OCI-LY3 (cell line): Measurements from ENCODE around the gene NACC1.

ENCODE experiments used
- H2AFZ ChIP-seq: fragments of 200-600, 300-600 bp; shearing (Covaris generic); 2 replicates; pipeline ENCODE4 v1.6.0; 2014; ENCODE audit warnings: antibody characterized with exemption, low read depth, low read length
- H3K27ac ChIP-seq: fragments of 200-600, 300-600 bp; sonication (generic); 2 replicates; pipeline ENCODE4 v1.5.1; 2014; ENCODE audit warnings: mild to moderate bottlenecking, low read length, moderate library complexity, mixed read lengths
- H3K27me3 ChIP-seq: fragments of 200-600, 300-600 bp; sonication (generic); 2 replicates; pipeline ENCODE4 v1.6.1; 2014; ENCODE audit warnings: low read depth, low read length, mixed read lengths
- H3K36me3 ChIP-seq: fragments of 200-600, 300-600 bp; sonication (generic); replicated peaks from 2 replicates; pipeline ENCODE3; 2014; ENCODE audit warnings: low read depth, low read length, mixed read lengths
- H3K4me1 ChIP-seq: fragments of 300-600, 200-600 bp; sonication (generic); 2 replicates; pipeline ENCODE4 v1.6.1; 2014; ENCODE audit warnings: low read length, mixed read lengths
- H3K4me2 ChIP-seq: fragments of 200-600, 300-600 bp; sonication (generic); 2 replicates; pipeline ENCODE4 v1.6.1; 2014; ENCODE audit warnings: low read length, mixed read lengths
- H3K4me3 ChIP-seq: fragments of 300-600, 200-600 bp; sonication (generic); 2 replicates; pipeline ENCODE4 v1.5.1; 2014; ENCODE audit warnings: antibody characterized with exemption, mild to moderate bottlenecking, low read length, moderate library complexity
- H3K79me2 ChIP-seq: fragments of 300-600, 200-600 bp; shearing (Covaris generic); 2 replicates; pipeline ENCODE4 v1.6.1; 2014; ENCODE audit warnings: mild to moderate bottlenecking, low read length, mixed read lengths
- H3K9ac ChIP-seq: fragments of 300-600, 200-600 bp; shearing (Covaris generic); 2 replicates; pipeline ENCODE4 v1.6.0; 2014; ENCODE audit warnings: mild to moderate bottlenecking, low read length, moderate library complexity
- H3K9me3 ChIP-seq: fragments of 200-600, 300-600 bp; shearing (Covaris generic); 2 replicates; pipeline ENCODE4 v1.6.1; 2014; ENCODE audit warnings: low read length, mixed read lengths; ENCODE audit not compliant: insufficient read depth
- H4K20me1 ChIP-seq: fragments of 200-600, 300-600 bp; sonication (generic); 2 replicates; pipeline ENCODE4 v1.6.1; 2016; ENCODE audit warnings: low read length, mixed read lengths; ENCODE audit not compliant: insufficient read depth
- CTCF ChIP-seq: fragments of 200-600, 300-600 bp; sonication (generic); IDR thresholded peaks from 2 replicates; pipeline ENCODE4 v1.5.1; 2014; ENCODE audit warnings: antibody characterized with exemption, low read length, low read depth
- EZH2phosphoT487 ChIP-seq: fragments of 200-600 bp; shearing (Covaris generic); IDR thresholded peaks from 2 replicates; pipeline ENCODE4 v1.6.1; 2018; ENCODE audit warnings: antibody characterized with exemption, mixed run types, low read depth

The NACC1 gene

GRCh38 chr19:13117772-13118423 lies at the start of gene NACC1:
Gene NACC1, plus strand, starts transcription at chr19:13118264. Its CDS starts 16,944 bp downstream, at chr19:13135208.
- H3K36me3 ChIP-seq: peaks cover 7% of the 10 kb centered on the region

GRCh38 chr19:13069415-13070359 lies 48.4 kb upstream of the NACC1 start:
- Histone ChIP-seq H3K4me2 (no peak overlapping the region), H3K27ac (no peak overlapping the region), H3K27me3 (no peaks in the 10 kb centered on the region), H3K9ac (no peak overlapping the region), H3K79me2 (no peaks in the 10 kb centered on the region), H4K20me1 (no peaks in the 10 kb centered on the region), H3K4me3 (no peak overlapping the region), H3K4me1 (no peaks in the 10 kb centered on the region), H3K36me3 (no peaks in the 10 kb centered on the region), H2AFZ (no peak overlapping the region), H3K9me3 (no peaks in the 10 kb centered on the region)
- no peak for TF ChIP-seq CTCF
- TF ChIP-seq EZH2phosphoT487: no peak

More at GRCh38 chr19:13117772-13118423, at the start of gene NACC1:
- Histone ChIP-seq H4K20me1 (peaks cover 41% of the 10 kb centered on the region), H3K27me3 (no peaks in the 10 kb centered on the region), H3K79me2 (peaks cover 69% of the 10 kb centered on the region), H3K4me1 (peaks cover 16% of the 10 kb centered on the region), H3K4me3 (peak within 1 kb of the TSS; percentile 96), H3K27ac (peak within 1 kb of the TSS; percentile 80), H2AFZ (peak within 1 kb of the TSS; percentile 84), H3K4me2 (peak within 1 kb of the TSS; percentile 97), H3K9me3 (no peaks in the 10 kb centered on the region), H3K9ac (peak within 1 kb of the TSS; percentile 99)
- no peak for TF ChIP-seq CTCF
- TF ChIP-seq EZH2phosphoT487: no peak

GRCh38 chr19:13070425-13071140 lies 47.5 kb upstream of the NACC1 start:
- TF ChIP-seq EZH2phosphoT487: no peak
- TF ChIP-seq CTCF: no peak
- Histone ChIP-seq H3K4me3 (no peak overlapping the region), H3K9ac (no peak overlapping the region), H3K27ac (no peak overlapping the region), H4K20me1 (no peaks in the 10 kb centered on the region), H3K36me3 (no peaks in the 10 kb centered on the region), H3K4me2 (no peak overlapping the region), H2AFZ (no peak overlapping the region), H3K27me3 (no peaks in the 10 kb centered on the region), H3K79me2 (no peaks in the 10 kb centered on the region), H3K4me1 (no peaks in the 10 kb centered on the region), H3K9me3 (no peaks in the 10 kb centered on the region)
